ENCODE results near the gene HDAC7.

Gene HDAC7

DNA sequence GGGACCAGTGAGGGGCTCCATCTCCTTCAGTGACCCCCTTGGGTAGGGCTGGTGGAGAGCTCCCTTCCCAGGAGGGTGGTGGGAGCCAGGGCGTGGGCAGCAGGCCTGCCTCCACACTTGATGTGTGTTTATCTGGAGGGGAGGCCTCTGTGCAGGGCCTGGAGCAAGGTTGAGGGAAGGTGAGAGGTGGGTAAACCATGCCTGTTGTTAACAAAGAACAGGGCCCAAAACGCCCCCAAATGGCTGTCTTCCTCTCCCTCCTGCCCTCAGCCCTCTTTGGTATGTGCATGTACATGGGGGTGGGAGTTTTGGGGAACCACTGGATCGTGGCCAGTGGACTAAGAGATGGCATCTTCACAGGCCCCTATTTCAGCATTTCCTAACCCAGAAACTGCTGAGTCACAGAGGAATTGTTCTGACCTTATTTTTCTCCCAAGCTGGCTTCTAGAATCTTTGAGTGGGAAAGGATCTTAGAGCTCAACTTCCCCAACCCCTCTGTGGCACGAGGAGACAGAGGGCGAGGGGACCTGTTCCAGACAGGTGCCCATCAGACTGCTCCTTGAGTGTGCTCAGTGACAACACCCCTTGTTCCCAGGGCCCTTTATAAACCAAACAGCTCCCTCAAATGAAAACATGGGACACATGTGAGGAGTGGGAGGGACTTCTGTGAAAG is 43.1 kb downstream of the HDAC7 start:
- peak in 1 of 6 experiments; percentile 5 for DNase-seq

DNA sequence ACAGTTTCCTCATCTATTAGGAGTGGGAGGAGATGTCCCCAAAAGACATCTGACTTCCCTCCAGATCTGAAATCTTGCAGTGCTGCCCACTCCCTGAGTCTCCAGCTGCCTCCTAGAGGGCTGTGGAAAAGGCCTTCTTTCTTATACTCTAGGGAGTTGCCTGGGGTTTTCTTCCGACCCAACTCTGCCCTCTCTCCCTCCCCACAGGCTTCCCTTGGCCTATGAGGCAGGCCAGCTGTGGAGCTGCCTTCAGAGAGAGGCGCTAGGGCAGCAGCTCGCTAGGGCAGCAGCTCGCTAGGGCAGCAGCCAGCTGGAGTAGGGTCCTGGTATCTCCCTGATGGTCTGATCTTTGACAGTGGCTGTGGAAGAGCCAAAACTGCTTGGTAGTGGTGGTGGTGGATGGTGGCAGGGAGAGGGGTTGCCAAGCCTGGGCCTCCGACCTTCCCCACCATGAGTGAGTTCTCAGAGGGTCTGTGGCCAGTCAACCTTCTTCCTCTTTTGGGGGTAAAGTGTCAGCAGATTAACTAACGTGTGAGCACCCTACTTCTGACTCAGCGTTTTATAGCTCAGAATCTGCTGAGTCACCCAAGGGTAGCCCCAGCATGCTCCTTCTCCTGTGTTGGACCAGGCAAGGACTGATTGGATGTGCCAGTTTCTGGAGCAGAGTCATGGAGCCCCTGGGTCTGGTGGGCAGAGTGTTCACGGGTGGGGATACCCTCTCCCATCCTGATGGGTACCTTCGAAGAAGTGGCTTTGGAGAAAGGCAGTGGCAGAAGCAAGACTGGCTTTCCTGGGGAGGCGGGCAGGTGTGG is 44.4 kb downstream of the HDAC7 start:
- DNase-seq = no peak

DNA sequence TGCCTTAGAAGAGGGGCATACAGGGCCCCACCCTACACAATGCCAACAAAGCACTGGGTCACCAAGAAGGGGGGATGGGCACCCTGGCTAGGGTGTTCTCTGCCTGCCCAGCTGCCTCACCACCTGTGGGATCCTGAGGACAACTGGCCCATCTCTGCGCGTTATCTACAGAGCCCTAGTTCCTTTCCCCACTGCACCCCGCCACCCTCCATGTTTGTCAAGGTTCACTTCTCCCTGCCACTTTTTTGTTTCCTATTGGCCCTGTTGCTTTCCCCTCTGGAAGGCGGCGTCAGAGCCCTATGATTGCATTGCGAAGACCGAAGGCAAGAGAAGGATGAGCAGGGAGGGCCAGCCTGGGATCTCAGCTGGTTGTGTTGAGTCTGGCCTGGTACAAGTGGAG is 45.0 kb downstream of the HDAC7 start:
- DNase-seq = no peak

DNA sequence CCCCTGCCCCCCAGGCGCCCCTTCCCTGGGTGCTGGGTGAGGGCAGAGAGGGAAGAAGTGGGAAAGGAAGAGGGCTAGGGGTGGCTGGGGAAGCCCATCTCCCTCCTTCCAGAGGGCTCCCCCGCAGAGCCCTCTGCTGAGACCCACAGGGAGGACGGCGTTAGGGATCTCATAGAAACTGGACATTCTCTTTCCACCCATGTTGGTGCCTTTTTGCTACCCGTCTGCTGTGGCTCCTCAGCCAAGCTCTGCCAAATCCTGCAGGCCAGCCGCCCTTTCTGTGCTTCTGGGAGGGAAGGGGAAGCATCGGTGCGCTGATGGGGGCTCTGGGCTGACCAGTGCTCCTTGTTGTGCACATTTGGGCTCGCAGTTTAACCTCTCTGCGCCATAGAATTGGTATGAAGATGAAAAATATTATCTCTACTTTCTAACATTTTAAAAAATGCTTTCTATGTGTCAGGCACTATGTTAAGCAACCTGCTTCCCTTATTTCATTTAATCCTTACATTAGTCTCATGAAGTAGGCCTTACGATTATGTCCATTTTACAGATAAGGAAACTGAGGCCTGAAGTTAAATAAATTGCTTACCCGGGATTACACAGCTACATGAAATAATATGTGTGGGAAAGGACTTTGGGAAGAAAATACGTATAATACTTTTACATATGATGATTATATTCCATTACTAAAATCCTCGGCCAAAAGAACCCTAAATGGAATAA is 45.7 kb downstream of the HDAC7 start:
- no peak for DNase-seq

DNA sequence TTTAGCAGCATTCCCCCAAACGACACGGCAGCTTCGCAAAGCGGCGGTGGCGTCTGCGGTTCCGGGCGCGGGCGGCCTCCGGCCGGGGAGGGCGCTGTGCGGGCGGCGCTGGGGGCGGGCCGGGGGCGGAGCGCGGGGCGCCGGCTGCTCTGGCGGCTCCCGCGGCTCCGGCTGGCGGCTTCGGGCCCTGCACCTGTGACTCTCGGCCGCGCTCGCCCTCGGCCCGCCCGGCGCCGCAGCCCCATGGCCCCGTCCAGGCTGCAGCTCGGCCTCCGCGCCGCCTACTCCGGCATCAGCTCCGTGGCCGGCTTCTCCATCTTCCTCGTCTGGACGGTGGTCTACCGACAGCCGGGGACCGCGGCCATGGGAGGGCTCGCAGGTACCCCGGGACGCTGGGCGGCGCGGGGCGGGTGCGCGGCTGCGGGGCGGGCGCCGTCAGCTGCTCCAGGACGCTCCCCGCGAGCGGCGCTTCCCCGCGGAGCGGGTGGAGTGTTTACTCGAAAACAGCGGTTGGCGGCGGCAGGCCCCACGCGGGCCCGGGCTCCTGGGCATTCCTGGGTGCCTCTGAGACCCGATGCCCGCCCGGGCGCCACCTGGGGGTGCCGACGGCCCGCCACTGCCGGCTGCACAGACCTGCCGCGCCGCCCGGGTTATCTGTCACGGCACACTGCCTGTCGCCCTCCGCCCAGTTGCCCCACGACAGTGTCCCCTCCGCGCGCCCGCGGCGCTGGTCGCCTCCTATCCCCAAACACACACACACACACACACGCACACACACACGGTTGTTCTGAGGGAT is 46.4 kb downstream of the HDAC7 start, which contains the start of gene SLC48A1:
Gene SLC48A1, plus strand, starts transcription at position 177 of the 796 bp plus-strand sequence. Its CDS starts 67 bp downstream, at position 244.
- DNase-seq = peak; percentile 55 to 85 (median 73)

DNA sequence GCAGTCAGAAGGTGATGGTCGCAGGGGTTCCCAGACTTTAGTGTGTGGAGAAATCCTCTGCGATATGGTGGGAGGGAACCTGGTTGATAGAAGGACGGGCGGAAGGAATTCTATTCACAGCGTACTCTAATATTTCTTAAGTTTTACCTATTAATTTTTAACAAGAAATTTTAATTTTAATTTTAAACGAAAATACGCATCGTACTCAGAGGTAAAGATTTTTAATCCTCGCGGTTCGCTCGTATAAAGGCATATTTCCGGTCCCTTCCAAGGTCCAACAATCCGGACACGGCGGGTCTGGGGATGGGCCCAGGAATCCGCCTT is 47.0 kb downstream of the HDAC7 start:
- no peak for DNase-seq

DNA sequence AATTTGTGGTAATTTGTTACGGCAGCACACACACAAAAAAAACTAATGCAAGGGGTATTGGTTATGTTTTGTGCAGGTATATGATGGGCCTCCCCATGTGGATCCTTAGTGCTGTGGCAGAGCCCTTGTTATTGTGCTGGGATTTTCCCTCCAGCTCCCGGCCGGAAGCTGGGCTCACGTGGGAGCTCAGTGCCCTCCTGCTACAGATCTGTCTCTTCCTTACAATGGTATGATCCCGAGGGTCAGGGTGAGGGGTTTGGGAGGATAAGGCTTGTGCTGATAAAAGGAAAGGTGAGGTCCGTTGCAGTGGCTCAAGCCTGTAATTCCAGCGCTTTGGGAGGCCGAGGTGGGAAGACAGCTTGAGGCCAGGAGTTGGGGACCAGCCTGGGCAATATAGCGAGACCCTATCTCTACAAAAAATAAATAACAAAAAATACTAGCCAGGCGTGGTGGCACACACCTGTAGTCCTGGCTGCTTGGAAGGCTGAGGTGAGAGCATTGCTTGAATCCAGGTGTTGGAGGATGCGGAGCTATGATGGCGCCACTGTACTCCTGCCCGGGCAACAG is 47.5 kb downstream of the HDAC7 start:
- DNase-seq = no peak

DNA sequence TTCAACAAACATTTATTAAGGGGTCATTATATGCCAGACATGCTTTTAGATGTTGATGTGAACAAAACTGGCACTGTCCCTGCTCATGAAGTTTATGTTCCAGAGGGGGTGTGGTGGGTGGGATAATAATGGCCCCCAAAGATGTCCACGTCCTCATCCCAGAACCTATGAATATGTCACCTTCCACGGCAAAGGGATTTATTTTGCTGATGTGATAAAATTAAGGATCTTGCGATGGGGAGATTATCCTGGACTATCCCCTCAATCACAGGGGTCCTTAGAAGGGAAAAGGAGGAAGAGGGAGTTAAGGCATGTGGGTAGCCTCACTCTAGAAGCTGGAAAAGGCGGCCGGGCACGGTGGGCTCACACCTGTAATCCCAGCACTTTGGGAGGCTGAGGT is 48.4 kb downstream of the HDAC7 start:
- no peak for DNase-seq

DNA sequence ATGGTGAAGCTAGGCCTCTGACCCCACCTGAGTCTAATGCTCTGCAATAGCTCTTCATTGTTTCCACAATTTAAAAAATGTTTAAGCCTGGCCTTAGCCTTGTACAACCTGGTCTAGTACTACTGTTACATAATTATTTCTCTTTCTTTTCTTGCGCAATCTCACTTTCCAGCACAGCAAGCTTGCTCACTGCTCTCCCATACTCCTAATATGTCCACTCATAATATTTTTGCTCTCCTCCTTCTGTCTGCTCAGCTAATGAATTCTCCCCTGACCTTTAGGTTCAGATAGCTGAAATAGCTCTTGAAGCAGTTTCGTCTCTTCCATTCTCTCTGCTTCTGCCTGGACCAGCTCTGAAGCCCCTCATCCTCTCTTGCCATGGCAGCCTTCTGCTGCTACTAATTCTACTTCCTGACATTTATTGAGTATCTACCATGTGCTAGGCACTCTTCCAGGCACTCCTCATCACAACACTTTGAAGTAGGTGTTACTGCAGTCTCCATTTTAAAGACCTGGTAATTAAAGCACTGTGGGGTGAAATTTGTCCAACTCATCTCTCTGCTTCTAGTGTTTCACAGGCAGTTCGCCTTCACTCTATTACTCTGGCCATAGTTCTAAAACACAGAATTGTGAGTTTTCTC is 49.5 kb downstream of the HDAC7 start:
- DNase-seq = no peak

DNA sequence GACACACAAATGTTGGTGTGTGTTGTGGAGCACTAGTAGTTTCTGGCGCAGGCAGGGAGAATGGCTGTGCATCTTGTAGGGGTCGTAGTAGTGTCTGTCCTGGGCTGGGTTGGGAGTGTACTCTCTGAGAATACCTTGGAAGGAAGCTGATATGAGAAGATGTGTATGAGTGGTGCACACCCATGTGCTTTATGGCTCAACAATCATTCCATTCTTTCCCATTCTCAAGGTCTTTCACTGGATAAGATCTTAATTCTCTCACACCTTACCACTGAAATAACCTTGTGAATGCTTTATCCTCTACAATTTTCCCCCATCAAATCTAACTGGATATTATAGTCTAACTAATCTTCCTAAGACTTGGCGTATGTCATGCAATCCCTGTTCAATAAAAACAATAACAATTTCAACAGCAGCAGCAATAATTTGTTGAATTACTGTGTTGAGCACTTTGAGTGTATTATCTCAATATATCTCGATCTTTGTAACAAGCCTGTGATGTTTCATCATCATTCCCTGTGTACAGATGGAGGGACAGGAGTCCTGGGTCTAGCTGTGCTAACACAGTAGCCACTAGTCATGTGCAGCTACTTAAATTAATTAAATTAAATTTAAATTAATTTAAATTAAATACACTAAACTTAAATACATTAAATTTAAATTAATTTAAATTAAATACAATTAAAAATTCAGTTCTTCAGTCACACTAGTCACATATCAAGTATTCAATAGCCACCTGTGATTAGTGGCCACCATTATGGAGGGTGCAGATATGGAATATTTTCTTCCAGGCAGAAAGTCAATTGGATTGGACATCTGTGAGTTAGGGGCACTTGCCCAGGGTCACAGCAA is 50.2 kb downstream of the HDAC7 start:
- no peak for DNase-seq

DNA sequence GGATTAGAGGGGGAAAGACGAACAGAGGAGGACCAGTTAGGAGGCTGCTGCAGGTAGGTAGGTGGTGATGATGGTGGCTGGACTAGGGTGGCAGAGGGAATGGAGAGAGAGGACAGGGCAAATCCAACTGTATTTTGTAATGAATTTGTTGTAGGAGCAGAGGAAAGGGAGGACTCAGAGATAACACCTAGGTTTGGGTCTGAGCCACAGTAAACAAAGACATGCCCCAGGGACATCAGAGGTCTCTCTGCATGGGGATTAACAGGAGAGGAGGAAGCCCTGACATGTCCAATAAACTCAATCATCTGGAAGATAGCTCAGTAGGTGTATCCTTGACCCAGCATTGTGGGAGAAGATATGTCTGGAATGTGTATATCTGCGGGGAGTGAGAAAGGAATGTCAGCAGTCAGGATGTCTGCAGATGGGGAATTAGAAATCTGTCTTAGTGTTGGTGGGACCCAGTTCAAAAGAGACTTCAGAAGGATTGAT is 51.3 kb downstream of the HDAC7 start:
- no peak for DNase-seq

DNA sequence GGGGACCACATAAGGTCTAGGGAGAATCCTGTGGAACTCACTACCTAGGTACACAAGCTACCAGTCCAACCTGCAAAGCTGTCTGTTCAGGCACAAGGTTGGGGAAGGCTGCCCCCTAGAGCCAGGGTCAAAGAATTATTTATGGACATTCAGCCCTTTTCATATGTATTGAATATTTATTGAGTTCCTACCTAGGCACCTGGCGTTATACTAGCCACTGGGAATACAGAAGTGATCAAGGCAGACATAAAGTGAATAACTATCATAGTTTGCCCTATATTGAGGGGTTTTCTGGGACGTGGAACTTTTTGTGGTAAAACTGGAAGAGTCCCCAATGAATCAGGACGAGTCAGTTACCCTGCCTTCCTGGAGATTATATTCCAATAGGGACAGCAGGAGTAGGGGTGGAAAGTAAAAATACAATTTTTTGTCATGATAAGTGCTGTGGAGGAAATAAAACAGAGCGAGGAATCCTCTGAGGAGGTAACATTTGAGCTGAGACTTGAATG is 52.4 kb downstream of the HDAC7 start:
- DNase-seq = peak; percentile 38 to 62 (median 50)

DNA sequence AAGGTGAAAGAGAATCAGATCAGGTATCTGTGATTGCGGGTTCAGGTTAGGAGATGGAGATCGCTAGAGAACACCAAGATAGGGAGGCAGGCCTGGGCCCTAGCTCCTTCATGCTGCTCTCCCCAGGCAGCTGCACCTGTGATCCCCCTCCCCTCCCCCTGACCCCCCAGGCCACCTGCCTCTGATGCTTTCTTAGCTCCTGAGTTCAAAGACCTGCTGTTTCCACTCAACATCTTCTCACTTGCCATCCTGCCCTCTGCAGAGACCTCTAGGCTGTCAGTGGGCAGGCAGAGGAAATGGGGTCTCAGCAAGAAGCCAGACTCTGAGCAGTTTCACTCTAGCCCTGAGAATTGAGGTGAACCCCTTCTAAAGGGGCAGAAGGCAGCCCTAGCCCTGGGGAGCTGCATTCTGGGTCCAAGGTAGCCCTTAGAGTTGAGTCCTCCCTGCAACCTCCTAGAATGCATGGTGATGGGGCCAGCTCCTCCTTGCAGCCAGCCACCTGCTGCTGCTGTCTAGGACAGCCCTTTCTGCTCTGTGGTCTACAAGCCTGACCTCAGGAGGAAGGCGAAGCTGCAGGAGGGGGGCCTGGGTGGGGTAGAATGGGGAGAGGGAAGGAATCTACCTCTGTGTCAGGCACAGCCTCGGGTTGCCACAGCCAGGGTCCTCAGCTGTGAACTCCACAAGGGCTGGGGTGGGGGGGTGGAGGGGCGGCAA is 53.0 kb downstream of the HDAC7 start:
- no peak for DNase-seq

DNA sequence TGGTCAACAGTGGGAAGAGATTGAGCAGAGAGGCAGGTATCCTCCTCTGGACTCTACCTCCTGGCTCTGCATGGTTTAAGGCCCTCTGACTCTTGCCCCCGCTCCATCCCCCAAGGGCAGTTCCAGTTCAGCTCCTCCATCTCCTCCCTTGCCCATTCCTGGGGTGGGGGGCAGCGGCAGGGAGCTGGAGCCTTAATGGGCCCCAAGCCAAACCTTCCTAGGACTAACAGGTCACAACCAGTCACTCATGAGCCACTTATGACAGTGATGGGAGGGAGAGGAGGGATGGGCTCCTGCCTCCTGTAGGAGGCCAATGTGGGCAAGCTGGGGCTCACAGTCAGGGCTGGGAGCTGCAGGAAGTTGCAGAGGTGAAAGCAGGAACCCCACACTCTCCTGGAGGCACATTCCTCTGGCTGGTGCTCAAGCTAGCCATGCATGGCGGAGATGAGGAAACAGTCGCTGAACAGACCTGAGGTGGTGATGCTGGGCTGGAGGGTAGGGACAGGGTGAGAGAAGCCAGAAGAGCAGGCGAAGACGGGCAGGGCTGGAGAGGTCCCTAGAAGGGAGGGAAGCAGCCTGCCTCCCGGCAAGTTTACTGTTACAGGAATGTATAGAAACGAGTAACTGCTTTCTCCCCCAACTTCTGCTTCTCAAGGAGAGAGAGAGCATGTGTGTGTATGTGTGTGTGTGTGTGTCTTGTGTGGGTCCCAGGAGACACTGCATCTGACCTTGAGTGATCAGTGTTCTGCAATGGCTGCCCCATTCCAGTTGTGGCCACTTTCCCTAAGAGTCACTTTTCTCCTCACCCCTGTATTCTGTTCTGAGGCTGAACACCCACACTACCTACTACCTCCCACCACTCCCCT is 56.0 kb downstream of the HDAC7 start:
- no peak for DNase-seq

DNA sequence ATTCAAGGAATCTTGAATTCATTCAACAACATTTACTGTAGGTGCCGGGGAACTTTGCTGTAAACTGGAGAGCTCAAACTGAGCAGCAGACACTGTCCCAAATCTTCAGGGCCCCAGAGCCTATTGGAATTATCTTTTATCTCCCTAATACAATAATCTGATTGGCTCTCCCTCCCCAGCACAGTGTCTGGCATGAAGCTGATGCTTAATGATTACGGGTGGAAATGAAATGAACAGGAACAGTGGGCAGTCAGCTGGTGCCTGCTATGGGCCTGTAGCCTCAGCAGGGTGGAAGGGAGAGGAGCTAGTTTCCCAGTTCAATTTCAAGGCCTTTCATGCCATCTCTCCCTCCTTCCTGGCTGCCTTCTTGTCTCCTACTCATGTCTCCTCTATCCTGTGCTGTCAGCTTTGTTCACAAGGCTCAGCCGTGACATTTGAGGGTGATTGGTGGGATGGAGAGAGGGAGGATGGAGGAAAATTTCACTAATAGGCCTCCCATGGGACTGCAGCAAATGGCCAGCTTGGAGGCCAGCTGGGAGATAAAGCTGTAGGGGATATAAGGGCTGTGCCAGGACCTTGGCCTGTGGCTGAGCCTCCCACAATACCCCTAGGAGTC is 56.7 kb downstream of the HDAC7 start:
- DNase-seq = no peak

DNA sequence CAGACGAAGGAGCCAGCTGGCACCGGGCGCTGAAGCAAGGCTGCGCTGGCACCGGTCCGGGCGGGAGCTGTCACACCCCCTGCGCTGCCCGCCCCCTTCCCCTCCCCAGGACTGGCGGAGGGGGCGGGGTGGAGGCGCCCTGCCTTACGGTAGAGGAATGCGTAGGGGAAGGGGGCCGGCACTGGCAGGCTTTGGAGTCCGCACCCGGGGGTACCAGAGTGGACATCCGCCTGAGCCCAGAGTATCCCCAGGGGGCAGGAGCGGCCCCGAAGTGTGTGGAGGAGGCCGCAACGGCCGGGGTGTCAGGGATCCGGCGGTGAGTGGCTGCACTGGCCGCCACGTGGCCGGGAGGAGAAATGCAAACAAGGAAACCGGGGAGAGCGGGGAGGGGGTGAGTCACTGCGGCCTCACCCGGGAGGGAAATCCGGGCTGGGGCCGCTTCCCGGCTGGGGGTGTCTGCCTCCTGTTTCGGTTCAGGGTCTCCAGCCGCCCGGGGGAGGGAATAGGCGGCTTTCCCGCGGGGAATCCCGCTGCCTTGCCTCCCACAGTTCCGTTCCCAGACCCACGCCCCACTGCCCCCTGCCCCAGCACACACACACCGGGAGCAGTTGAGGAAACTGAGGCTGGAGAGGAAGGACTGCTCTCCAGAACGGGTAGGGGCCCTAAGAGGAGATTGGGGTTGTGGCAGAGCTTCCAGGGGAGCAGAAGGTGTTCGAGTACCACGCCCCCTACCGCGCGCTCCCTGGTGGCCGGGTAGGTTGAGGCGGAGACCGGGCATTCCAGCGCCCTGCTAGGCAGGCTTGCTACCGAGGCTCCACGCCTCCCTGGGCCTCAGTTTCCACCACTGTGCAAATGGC is 60.6 kb downstream of the HDAC7 start, which contains the start of gene RAPGEF3:
Gene RAPGEF3, minus strand, starts transcription at position 47 of the 857 bp plus-strand sequence. CDS start 324 bp downstream, outside the sequence.
- DNase-seq = peak; percentile 37 to 60 (median 52)

DNA sequence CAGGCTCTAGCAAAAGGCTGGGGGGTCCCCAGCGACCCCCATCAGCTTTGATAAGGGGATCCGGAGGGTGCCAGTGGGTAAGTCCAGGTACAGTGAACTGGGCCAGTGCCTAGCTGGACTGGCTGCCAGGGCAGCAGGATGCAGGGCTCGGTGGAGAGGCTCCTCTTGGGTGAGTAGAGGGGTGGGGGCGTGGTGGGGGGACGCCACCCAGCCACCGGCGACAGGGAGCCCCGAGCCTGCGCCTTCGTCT is 61.2 kb downstream of the HDAC7 start:
- no peak for DNase-seq

Measured in stimulated activated naive CD4-positive, alpha-beta T cell (primary cell).